ENCODE measurements around the gene TBC1D1. TPM values are rescaled to one million over a fixed set of nuclear protein-coding genes. Genes with fewer than 3 reads are reported as not detected.
A peak's percentile ranks its signal among the peaks of the same experiment; 100 is the strongest.
"Not testable (repeated sequence)": the region's sequence is repeated elsewhere in the genome, so short reads cannot be mapped to it uniquely, and the experiment has no call there.

The TBC1D1 gene
- total RNA-seq, 1 experiment from 2014 or later, result 130 TPM

DNA sequence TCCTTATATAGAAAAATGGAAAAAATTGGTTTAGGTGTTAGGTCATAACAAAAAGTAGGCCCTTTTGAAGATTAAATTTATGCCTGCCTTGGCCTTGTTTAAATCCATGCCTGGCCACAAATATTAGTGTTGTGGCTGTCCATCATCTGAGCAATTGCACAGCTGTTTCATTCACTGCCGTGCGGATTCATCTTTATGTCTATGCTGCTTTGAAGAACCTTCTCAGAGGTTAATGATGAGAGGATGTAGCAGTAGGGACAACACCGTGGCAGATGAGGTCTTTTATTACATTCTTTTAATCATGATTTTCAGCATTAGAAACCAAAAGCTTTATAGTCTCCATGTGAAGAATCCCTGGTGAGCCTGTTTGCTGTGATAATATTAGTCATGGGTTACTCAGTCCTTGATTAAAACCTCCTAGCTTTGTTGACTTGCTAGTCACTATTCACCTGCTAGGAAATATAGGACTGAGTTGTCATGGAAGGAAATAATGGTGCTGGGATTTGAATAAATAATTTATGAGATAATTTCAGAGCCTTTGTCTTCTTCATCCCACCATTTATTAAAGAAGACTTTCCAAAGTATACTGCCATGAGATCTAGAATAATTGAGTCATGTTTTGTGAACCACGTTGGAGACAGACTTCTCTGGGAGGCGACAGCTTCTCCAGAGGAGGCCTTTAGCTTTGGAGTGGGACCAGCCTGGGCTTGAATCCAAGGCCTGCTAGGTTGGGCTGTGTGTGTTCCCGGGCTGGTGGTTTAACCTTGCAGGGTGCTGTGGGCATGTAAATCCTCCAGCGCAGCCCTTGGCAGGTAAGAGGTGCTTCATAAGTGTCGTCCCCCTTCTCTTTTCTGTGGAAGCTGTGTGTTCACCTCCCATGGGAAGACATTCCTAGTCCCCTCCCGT lies 122.8 kb downstream of the TBC1D1 start:
- DNase-seq (ENCODE audit: low read depth), result peak; percentile 57

GRCh38 chr4:38014421-38014852 lies 123.6 kb downstream of the TBC1D1 start:
- DNase-seq (ENCODE audit: low read depth), result no peak

DNA sequence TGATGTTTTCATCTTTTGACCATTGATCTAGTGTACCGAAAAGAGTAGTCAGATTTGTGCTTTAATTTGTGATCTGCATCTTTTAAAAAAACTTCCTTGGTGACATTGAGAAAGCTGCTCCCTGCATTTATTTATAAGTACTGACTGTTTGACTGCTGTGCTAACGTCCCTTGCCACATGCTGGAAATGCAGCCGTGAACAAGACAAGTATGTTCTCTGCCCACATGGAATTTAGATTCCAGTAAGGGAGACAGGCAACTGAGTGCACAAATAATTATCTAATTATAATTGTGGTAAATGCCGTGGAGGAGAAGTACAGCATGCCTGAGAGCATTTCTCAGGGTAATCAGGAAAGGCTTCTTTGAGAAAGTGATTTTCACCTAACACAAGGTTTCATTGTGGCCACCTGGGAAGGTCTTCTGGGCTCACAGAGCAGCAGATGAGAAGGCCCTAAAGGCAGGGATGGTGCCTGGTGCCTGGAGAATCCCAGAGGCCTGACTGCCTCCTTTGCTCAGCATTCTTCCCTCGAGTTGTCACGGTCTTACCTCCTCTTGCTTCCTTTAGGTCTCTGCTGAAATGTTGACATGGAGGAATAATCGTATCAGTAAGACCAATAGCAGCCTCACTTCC lies 125.1 kb downstream of the TBC1D1 start:
- peak; percentile 13 for DNase-seq (ENCODE audit: low read depth)

- DNase-seq (ENCODE audit: low read depth), result no peak
Measured at GRCh38 chr4:38016698-38017097, 125.8 kb downstream of the TBC1D1 start.

DNA sequence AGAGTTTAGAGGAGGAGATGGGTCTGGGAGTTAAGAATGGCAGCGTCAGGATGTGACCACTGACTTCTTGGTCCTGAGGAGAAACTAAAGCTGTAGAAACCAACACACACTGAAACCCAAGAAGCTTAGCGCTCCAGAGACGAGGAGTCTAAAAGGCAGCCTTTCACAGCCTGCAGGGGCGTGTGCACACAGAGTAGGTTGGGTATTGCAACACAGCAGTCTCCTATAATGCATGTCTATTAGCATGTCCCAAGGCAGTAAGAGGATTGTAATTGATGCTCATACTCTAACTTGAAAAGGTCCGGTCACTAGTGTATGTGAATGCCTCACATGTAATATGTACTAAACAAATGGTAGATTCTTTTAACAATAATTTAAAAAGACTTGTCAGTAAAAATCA lies 126.7 kb downstream of the TBC1D1 start:
- no peak for DNase-seq (ENCODE audit: low read depth)

- no peak for DNase-seq (ENCODE audit: low read depth)
Measured at GRCh38 chr4:38020386-38020785, 129.5 kb downstream of the TBC1D1 start.

DNA sequence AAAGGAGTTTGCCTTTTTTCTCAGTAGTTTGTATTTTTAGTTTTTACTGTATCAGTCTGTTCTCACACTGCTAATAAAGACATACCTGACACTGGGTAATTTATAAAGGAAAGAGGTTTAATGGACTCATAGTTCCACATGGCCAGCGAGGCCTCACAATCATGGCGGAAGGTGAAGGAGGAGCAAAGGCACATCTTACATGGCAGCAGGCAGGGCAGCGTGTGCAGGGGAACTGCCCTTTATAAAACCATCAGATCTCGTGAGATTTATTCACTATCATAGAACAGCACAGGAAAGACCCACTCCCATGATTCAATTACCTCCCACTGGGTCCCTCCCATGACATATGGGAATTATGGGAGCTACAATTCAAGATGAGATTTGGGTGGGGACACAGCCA lies 130.1 kb downstream of the TBC1D1 start:
- not testable (repeated sequence) for DNase-seq (ENCODE audit: low read depth)

- no peak for DNase-seq (ENCODE audit: low read depth)
Measured at GRCh38 chr4:38021751-38022150, 130.9 kb downstream of the TBC1D1 start.

GRCh38 chr4:38023347-38024205 lies 132.7 kb downstream of the TBC1D1 start:
- DNase-seq (ENCODE audit: low read depth), result no peak

DNA sequence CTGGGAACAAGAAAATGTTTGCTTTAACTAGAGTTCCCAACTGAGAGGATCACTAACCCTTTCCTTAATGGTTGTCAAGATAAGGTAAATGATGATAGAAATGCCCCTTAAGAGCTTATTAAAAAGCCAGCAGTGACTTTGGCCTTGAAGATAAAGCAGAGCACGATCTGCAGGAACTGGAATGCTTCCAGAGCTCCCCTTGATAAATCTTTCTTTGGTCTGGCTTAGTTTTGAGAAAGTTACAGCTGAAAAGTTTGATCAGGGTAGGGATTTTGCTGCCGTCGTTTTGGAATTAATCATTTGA lies 133.3 kb downstream of the TBC1D1 start:
- DNase-seq (ENCODE audit: low read depth), result no peak

- DNase-seq (ENCODE audit: low read depth), result no peak
Measured at GRCh38 chr4:38025665-38026064, 134.8 kb downstream of the TBC1D1 start.

- DNase-seq (ENCODE audit: low read depth), result no peak
Measured at GRCh38 chr4:38026158-38026740, 135.4 kb downstream of the TBC1D1 start.

- no peak for DNase-seq (ENCODE audit: low read depth)
Measured at GRCh38 chr4:38030023-38030422, 139.1 kb downstream of the TBC1D1 start.

DNA sequence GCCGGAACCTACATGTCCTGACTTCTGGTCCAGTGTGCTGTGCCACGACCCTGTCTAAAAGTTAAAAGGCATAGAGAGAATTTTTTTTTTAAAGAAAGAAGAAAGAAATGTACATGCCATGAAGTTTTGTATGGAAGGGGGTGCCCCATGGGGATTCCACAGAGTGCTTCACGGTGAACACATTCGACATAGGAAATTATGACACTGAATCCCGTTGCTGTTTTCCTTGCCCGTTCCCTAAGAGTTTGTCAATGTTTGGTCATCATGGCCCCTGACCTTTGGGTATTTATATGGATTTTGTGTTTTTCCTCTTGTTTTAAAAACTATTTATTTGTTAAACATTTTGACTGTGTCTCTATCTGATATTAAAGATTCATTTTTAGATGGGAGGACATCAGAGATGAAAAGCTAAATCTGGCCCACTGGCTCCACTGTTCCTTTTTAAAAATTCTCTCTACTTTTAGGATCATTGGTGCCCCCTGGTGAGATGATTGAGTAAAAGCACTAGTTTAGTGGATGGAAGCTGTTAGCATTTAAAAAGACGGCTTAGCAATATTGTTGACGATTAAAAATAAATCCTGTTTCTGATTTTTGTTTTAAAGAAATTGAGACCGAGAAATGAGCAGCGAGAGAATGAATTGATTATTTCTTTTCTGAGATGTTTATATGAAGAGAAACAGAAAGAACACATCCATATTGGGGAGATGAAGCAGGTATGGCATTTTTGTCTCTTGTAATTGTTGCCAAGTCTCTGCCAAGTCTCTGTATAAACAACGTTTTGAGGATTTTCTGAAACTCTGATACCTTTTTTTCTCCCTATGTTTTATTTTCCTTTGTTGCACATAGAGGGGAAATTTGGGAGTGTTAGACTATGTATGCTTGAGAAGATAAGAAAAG lies 144.3 kb downstream of the TBC1D1 start:
- DNase-seq (ENCODE audit: low read depth), result peak; percentile 70

DNA sequence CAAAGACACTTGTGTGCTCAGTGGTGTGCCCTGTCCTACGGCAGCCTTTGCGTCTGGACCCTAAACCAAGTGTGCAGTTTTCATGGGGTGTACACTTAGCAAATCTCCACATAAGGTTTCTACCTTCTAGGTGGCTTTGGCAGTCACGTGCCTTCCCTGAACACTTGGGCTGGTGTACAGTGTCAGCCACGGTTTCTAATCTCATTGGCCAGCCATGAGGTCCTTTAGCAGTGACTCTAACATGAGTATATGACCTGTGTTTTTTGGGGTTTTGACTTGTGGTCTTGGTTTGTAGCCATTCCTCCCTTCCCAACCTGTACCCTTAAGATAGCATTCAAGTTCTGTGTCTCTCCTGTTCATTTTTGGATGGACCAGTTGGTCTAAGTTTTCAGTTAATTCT lies 145.7 kb downstream of the TBC1D1 start:
- DNase-seq (ENCODE audit: low read depth), result no peak

GRCh38 chr4:38037612-38038011 lies 146.7 kb downstream of the TBC1D1 start:
- no peak for DNase-seq (ENCODE audit: low read depth)

- no peak for DNase-seq (ENCODE audit: low read depth)
Measured at GRCh38 chr4:38040619-38041018, 149.7 kb downstream of the TBC1D1 start.

- DNase-seq (ENCODE audit: low read depth), result peak; percentile 8
Measured at GRCh38 chr4:38044060-38044459, 153.2 kb downstream of the TBC1D1 start.

- no peak for DNase-seq (ENCODE audit: low read depth)
Measured at GRCh38 chr4:38045289-38045988, 154.6 kb downstream of the TBC1D1 start.

Measured in M059J (cell line).